Suprapubic skin (tissue), 4 donors: ENCODE data around the gene TBX10. TPM values are rescaled to one million over a fixed set of nuclear protein-coding genes. Genes with fewer than 3 reads are reported as not detected.

Experiments
- DNase-seq, 2 donors: peaks; one replicate each; pipeline ENCODE4 v3.0.0-alpha.2; 2019; ENCODE audit warnings: low spot score in 2 of 2
- H3K27ac ChIP-seq: fragments of 200-600 bp; sonication (generic); one replicate; pipeline ENCODE4 v1.5.1; 2019
- H3K27me3 ChIP-seq: fragments of 200-600 bp; sonication (generic); one replicate; pipeline ENCODE4 v1.5.1; 2019
- H3K36me3 ChIP-seq: fragments of 200-600 bp; sonication (generic); one replicate; pipeline ENCODE4 v1.5.1; 2019
- H3K4me1 ChIP-seq: fragments of 200-600 bp; sonication (generic); one replicate; pipeline ENCODE4 v1.5.1; 2019
- H3K4me3 ChIP-seq: fragments of 200-600 bp; sonication (generic); one replicate; pipeline ENCODE4 v1.5.1; 2019; ENCODE audit warnings: mild to moderate bottlenecking
- H3K9me3 ChIP-seq: fragments of 200-600 bp; sonication (generic); one replicate; pipeline ENCODE4 v1.5.1; 2019
- EP300 ChIP-seq: sonication (generic); formaldehyde crosslinking; IDR thresholded peaks from one replicate; pipeline ENCODE4 v1.6.1; 2017; ENCODE audit warnings: antibody characterized with exemption
- POLR2A ChIP-seq, 2 donors: fragments of 450-650 bp; IDR thresholded peaks; one replicate each; pipeline ENCODE4 v1.6.1; 2017; ENCODE audit warnings: antibody characterized with exemption in 2 of 2, mild to moderate bottlenecking in 2 of 2, moderate library complexity in 2 of 2
- POLR2AphosphoS5 ChIP-seq, 3 donors: sonication (generic); formaldehyde crosslinking; IDR thresholded peaks; one replicate each; pipeline ENCODE4 v1.6.1; 2017; ENCODE audit warnings: antibody characterized with exemption in 3 of 3
- WGBS: methylation state at CpG from one replicate; pipeline ENCODE4 v1.1.5; 2018; 5-methylcytosine and 5-hydroxymethylcytosine counted together
- total RNA-seq, 4 donors: library from RNA; depleted of rRNA; stranded (reverse); fragments of >200 nt; gene quantifications; one replicate each; pipeline ENCODE4 v1.1.0, GENCODE V29; 2016
- TF ChIP-seq, protein P1 (sequence below), 2 donors: fragments of 200-600 bp in 1 of 2; fragments of 450-650 bp in 1 of 2; sonication (generic) in 1 of 2; IDR thresholded peaks; one replicate each; pipeline ENCODE4 v1.5.1; 2016 to 2019; ENCODE audit warnings: antibody characterized with exemption in 2 of 2, mild to moderate bottlenecking in 1 of 2, moderate library complexity in 1 of 2

The TBX10 gene
- total RNA-seq, 4 donors from 2014 or later, result not detected

DNA sequence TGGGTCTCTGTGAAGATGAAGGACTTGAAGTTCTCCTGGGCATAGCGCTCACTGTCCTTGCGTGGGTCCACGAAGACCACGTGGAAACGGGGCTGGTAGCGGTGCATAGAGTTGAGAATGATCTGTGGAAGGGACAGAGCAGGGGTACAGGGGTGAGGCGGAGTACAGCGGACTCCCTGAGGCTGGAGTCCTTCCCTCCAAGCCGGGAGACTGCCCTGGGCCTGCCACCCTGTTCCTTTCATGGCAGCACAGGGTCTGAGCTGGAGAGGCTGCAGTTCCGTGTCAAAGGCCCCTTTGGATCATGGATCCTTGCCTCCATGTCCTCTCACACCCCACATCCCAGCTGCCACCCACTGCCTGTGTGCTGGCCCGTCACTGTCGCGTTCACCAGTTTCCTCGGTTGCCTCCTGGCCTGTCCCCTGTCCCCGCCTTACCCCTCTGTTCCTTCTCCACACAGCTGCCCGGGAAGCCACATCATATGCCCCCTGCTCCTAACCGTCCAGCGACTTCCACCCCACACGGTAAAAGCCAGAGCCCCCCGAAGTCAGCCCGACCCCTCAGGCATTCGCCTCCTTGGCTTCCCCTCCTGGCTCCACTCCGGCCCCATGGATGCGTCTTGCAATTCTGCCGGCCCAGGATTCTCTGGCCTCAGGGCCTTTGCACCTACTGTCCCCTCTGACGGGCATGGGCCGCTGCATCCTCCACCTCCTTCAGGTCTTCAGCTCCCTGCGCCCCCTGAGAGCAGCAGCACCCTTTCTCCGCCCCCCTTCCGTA, 6.4 kb downstream of the TBX10 start:
- Histone ChIP-seq H3K4me3 (no peak overlapping the region), H3K27me3 (no peaks in the 10 kb centered on the region), H3K27ac (no peak overlapping the region), H3K36me3 (no peaks in the 10 kb centered on the region), H3K9me3 (no peaks in the 10 kb centered on the region), H3K4me1 (peaks cover 24% of the 10 kb centered on the region)
- 93% methylated on average over 29 of the region's 30 CpGs for WGBS
- TF ChIP-seq EP300 (no peak), POLR2AphosphoS5 (IDR thresholded peaks at IDR 0.05) (no peak)
- TF ChIP-seq, protein P1, sequence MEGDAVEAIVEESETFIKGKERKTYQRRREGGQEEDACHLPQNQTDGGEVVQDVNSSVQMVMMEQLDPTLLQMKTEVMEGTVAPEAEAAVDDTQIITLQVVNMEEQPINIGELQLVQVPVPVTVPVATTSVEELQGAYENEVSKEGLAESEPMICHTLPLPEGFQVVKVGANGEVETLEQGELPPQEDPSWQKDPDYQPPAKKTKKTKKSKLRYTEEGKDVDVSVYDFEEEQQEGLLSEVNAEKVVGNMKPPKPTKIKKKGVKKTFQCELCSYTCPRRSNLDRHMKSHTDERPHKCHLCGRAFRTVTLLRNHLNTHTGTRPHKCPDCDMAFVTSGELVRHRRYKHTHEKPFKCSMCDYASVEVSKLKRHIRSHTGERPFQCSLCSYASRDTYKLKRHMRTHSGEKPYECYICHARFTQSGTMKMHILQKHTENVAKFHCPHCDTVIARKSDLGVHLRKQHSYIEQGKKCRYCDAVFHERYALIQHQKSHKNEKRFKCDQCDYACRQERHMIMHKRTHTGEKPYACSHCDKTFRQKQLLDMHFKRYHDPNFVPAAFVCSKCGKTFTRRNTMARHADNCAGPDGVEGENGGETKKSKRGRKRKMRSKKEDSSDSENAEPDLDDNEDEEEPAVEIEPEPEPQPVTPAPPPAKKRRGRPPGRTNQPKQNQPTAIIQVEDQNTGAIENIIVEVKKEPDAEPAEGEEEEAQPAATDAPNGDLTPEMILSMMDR (IDR thresholded peaks at IDR 0.05), result no peak
- peak; percentile 57 to 74 for DNase-seq

DNA sequence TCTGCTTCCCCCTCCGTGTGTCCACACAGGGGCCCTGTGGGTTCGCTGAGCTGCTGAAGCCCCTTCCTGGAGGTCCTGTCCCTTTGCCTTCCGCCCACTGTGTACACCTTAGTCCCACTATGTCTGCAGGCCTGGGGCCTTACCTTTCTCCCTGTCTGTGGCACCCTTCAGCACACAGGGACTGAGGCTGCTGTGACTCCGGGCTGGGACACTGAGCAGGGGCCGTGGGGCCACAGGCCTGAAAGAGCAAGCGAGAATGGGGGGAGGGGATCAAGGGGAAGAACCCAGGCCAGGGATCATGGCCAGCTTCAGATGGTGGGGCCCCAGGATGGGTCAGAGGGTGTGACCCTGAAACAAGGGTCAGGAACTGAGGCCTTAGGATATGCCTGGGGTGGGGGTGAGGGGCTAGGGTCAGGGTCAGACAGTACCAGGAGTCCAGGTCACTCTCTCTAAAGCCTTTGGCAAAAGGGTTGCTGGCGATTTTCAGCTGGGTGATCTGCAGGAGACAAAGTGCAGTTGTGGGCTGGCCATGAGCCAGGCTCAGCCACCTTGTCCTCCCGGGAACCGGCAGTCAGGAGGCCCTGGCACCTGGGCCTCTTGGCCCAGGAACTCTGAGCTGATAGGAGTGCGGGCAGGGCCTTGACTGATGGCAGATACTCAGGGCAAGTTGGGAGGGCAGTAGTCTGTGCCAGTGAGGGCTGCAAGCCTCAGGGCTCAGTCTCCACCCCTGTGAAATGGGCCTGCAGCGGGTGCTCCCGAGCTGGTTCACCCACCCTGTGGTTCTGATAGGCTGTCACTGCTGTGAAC, 7.2 kb downstream of the TBX10 start:
- DNase-seq, result peak in 1 of 2 donors; percentile 57
- no peak for TF ChIP-seq EP300
- TF ChIP-seq POLR2A (IDR thresholded peaks at IDR 0.05), result no peak
- TF ChIP-seq POLR2AphosphoS5 (IDR thresholded peaks at IDR 0.05), result no peak
- TF ChIP-seq, protein P1 (IDR thresholded peaks at IDR 0.05), result no peak

DNA sequence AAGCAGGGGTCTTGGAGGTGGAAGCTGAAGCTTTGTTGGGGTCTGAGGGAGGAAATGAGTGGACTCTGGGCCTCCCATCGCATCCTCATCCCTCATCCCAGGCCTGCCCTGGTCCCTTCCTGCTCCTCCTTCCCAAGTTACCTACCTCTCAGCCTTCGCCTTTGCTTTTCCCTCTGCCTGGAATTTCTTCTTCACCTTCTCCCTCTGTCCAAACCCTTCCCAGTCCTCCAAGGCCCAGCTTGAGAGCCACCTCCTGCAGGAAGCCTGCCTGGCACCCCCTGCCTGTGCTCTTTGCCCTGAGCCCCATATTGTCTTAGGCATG, 7.7 kb downstream of the TBX10 start:
- H3K27ac ChIP-seq, result no peak overlapping the region
- no peaks in the 10 kb centered on the region for H3K9me3 ChIP-seq
- WGBS, result 85% methylated on average over 2 of the region's 2 CpGs
- H3K27me3 ChIP-seq, result no peaks in the 10 kb centered on the region
- DNase-seq, result no peak
- no peak for TF ChIP-seq POLR2A (IDR thresholded peaks at IDR 0.05)
- TF ChIP-seq EP300, result no peak
- no peak for TF ChIP-seq POLR2AphosphoS5 (IDR thresholded peaks at IDR 0.05)
- TF ChIP-seq, protein P1 (IDR thresholded peaks at IDR 0.05), result no peak
- no peaks in the 10 kb centered on the region for H3K36me3 ChIP-seq
- H3K4me3 ChIP-seq, result no peak overlapping the region
- peaks cover 35% of the 10 kb centered on the region for H3K4me1 ChIP-seq

More for the DNA sequence above, 7.2 kb downstream of the TBX10 start:
- H3K36me3 ChIP-seq, result no peaks in the 10 kb centered on the region
- peaks cover 31% of the 10 kb centered on the region for H3K4me1 ChIP-seq
- H3K27me3 ChIP-seq, result no peaks in the 10 kb centered on the region
- 82% methylated on average over 9 of the region's 12 CpGs for WGBS
- no peaks in the 10 kb centered on the region for H3K9me3 ChIP-seq
- H3K27ac ChIP-seq, result no peak overlapping the region
- H3K4me3 ChIP-seq, result no peak overlapping the region

DNA sequence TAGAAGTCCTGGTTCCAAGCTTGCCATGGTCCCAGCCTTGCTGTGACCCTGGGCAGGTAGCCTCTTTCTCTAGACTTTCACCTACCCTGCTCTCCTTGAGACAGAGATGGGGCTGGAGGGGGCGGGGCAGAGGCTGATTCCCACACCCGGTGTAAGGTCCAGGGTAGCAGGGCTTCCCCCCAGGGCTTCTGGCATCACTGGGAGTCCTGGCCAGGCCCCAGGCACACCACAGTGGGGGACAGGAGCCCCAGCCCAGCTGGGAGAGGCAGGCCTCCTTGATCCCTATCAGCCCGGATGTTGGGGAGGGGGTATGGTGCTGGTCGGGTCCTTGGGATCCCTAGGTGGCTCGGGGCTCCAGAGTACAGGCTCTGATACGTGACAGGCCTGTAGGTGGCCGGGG, 8.2 kb downstream of the TBX10 start:
- H3K27me3 ChIP-seq, result no peaks in the 10 kb centered on the region
- no peak for TF ChIP-seq POLR2AphosphoS5 (IDR thresholded peaks at IDR 0.05)
- TF ChIP-seq, protein P1 (IDR thresholded peaks at IDR 0.05), result no peak
- TF ChIP-seq POLR2A (IDR thresholded peaks at IDR 0.05), result no peak
- TF ChIP-seq EP300, result no peak
- WGBS, result 67% methylated on average over 3 of the region's 7 CpGs
- no peaks in the 10 kb centered on the region for H3K36me3 ChIP-seq
- H3K27ac ChIP-seq, result no peak overlapping the region
- peak; percentile 76 for DNase-seq
- no peaks in the 10 kb centered on the region for H3K9me3 ChIP-seq
- H3K4me3 ChIP-seq, result no peak overlapping the region
- peaks cover 35% of the 10 kb centered on the region for H3K4me1 ChIP-seq

DNA sequence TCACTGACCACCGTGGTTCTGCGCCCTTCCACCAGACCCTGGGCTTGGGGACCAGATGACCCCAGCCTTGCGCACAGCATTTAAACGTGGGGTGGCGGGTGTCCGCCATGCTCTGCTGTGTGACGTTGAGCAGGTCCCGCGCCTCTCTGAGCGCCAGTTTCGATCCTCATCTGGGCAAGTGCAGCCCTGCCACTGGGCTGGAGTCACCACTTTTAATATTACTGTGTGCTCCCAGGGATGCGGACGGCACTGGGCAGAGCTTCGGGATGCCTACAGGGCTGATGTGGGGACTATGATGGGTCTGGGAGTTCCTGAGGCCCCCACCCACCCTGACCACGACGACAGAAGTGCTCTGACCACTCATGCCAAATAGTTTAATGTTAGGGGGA, 8.6 kb downstream of the TBX10 start:
- DNase-seq, result peak in 1 of 2 donors; percentile 80
- Histone ChIP-seq H3K4me3 (peak overlapping the region; percentile 79), H3K27ac (peak overlapping the region; percentile 93), H3K4me1 (peaks cover 35% of the 10 kb centered on the region), H3K27me3 (no peaks in the 10 kb centered on the region), H3K36me3 (no peaks in the 10 kb centered on the region), H3K9me3 (no peaks in the 10 kb centered on the region)
- WGBS, result 57% methylated on average over 7 of the region's 16 CpGs
- TF ChIP-seq POLR2AphosphoS5 (IDR thresholded peaks at IDR 0.05), result no peak
- TF ChIP-seq POLR2A (IDR thresholded peaks at IDR 0.05), result no peak
